GM12801 (cell line): ENCODE measurements around the gene AGMAT.

Source experiments
- CTCF ChIP-seq: IDR thresholded peaks from one replicate; pipeline ENCODE4 v1.5.1; 2011; ENCODE audit warnings: control low read depth; ENCODE audit not compliant: insufficient read length; ENCODE audit errors: extremely low read depth

AGMAT gene

GRCh38 chr1:15603050-15603965 lies 18.5 kb upstream of the AGMAT start:
- no peak for TF ChIP-seq CTCF

DNA sequence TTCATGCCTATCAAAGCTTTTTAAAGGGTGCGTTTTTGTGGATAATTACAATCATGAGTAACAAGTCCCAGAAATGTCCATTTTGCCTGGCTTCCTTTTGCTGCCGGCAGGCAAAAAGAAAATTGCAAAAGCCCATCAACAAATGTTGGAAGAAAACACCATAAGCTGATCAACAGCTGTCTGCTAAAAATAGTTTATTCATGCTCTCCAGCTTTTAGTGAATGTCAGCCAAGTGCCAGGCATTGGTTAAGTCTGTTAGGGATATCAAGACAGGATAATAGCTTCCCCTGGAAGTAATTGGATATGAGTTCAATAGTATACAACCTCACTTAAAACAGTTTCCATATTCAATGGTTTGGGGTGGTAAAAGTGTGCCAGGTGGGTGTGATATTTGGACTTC lies 13.6 kb upstream of the AGMAT start:
- TF ChIP-seq CTCF = no peak

DNA sequence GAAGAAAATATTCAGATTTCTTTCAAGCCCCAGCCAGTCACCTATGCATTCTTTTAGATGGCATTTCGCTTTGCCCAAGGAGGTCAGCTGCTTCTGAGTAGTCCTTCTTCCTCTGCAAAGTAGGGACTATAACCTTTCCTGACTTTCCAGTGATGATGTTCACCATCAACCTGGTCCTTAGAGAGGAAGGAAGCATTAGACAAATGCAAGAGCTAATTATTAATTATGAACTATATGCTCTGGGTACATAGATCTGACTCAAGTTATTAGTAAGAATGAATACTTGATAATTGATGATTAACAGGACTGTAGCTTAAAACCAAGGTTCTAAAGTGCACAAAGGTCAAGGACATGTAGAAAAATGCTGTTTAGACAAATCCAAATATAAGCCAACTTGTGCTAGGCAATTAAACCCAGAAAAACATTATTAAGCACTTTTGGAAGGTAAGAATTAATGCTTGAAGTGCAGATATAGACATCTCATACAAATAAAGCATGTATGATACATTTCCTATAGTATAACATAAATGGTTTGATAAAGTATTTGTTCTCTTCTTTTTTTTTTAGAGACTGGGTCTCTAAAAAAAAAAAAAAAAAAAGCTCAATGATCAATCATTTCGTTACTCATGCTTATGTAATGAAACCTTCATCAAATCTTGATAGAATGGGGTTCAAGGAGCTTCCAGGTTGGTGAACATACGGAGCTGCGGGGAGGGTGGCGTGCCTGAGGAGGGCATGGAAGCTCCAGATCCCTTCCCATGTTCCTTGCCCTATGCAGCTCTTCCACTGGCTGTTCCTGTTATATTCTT lies 11.2 kb upstream of the AGMAT start:
- TF ChIP-seq CTCF = no peak

DNA sequence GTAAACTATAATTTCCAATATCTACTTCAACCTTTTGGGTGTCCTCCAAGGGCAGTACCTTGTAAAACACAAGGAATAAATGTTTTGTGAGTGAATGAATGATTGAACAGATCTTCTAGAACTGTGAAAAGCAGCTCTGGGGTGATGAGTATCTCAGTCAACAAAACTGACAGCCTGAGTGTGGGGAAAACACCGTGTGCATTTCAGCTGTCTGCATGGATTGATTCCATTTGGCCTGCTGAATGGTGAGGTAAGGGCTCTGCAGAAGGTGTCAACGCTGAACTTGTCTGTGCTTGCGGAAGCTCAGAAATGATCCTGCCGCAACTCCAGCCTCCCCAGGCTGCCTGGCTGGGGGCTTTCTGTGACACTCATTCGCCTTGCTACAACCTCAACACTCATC lies 7.4 kb upstream of the AGMAT start:
- no peak for TF ChIP-seq CTCF

- no peak for TF ChIP-seq CTCF
Observed at GRCh38 chr1:15583016-15583706, 1.7 kb downstream of the AGMAT start.

DNA sequence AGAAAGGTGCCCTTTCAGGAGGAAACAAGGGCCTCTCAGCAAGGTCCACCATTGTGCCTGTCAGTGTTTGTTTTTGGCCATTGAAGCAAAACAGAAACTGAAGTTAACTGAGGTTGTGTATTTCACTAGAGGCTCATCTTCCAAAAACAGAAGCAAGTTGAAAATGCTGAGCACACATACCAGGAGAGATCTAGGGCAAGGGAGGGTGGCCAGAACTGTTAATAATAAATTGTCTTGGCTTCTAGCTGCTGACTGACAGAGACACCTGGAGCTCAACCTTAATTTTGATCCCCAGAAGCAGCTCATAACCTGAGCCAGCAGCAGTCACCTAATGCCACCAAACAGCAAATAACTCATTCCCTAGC lies 5.2 kb downstream of the AGMAT start:
- no peak for TF ChIP-seq CTCF
